Measurements from ENCODE around the gene H2AZ1.

Gene H2AZ1

GRCh38 chr4:99946356-99947189, 3.5 kb downstream of the H2AZ1 start, which contains the start of gene DNAJB14:
DNAJB14 (minus strand) TSS chr4:99946618; CDS start chr4:99946571, 47 bp downstream.
- peak; percentile 72 for DNase-seq (ENCODE audit: low spot score)

GRCh38 chr4:99945718-99946355, 4.2 kb downstream of the H2AZ1 start:
- DNase-seq (ENCODE audit: low spot score) = no peak

GRCh38 chr4:99943904-99944437, 6.1 kb downstream of the H2AZ1 start:
- no peak for DNase-seq (ENCODE audit: low spot score)

- DNase-seq (ENCODE audit: low spot score) = no peak
Observed at GRCh38 chr4:99938243-99938753, 11.8 kb downstream of the H2AZ1 start.

- no peak for DNase-seq (ENCODE audit: low spot score)
Observed at GRCh38 chr4:99934891-99935290, 15.2 kb downstream of the H2AZ1 start.

- DNase-seq (ENCODE audit: low spot score) = no peak
Observed at GRCh38 chr4:99927566-99927965, 22.5 kb downstream of the H2AZ1 start.

GRCh38 chr4:99921174-99921573, 28.9 kb downstream of the H2AZ1 start:
- DNase-seq (ENCODE audit: low spot score) = no peak

GRCh38 chr4:99918656-99919055, 31.4 kb downstream of the H2AZ1 start:
- no peak for DNase-seq (ENCODE audit: low spot score)

- no peak for DNase-seq (ENCODE audit: low spot score)
Observed at GRCh38 chr4:99917575-99917974, 32.5 kb downstream of the H2AZ1 start.

GRCh38 chr4:99915449-99915848, 34.6 kb downstream of the H2AZ1 start:
- no peak for DNase-seq (ENCODE audit: low spot score)

Data from hematopoietic multipotent progenitor cell treated with erythropoietin and hydrocortisone succinate and interleukin-3 and kit ligand, for 15 days (in vitro differentiated cells).